Activated naive CD4-positive, alpha-beta T cell treated with anti-CD3 and anti-CD28 coated beads, Interleukin-2, amount 50 U/mL, for 72 hours (primary cell): Measurements from ENCODE around the gene CDC25C. TPM values are rescaled to one million over a fixed set of nuclear protein-coding genes. Genes with fewer than 3 reads are reported as not detected.

Experiments
- ATAC-seq, 2 donors: fragments of 150-1000 bp; cut with Tn5 transposase; 2 replicates each; pipeline ENCODE4 v1.10.0; 2021; ENCODE audit warnings: mild to moderate bottlenecking in 2 of 2, moderate library complexity in 2 of 2
- DNase-seq, 2 donors: peaks; one replicate each; pipeline ENCODE4 v3.0.0; 2021 to 2022; ENCODE audit warnings: low spot score in 2 of 2
- H3K27ac Mint-ChIP-seq, 2 donors: one replicate each; pipeline ENCODE4 v1.8.0; 2022; ENCODE audit warnings: mild to moderate bottlenecking in 2 of 2, mixed read lengths in 2 of 2
- H3K36me3 Mint-ChIP-seq, 2 donors: one replicate each; pipeline ENCODE4 v1.8.0; 2022; ENCODE audit warnings: mixed read lengths in 2 of 2
- H3K9me3 Mint-ChIP-seq, 2 donors: one replicate each; pipeline ENCODE4 v1.8.0; 2022; ENCODE audit warnings: mixed read lengths in 2 of 2
- total RNA-seq, 2 donors: library from RNA; stranded (reverse); gene quantifications; one replicate each; pipeline ENCODE4 v1.2.3, GENCODE V29; 2022

CDC25C gene
- total RNA-seq, 2 donors from 2014 or later, result 19.1 to 30.5 TPM

- DNase-seq (peak; percentile 94 to 100), ATAC-seq (peak; percentile 76 to 78)
- H3K9me3 Mint-ChIP-seq, result peaks cover 7% of the 10 kb centered on the region in 2 donors
- H3K36me3 Mint-ChIP-seq, result peaks cover 10 to 14% of the 10 kb centered on the region in 2 donors
- H3K27ac Mint-ChIP-seq, result peak within 1 kb of the TSS; percentile 89 to 99
Measured at GRCh38 chr5:138352071-138352721, 20.6 kb upstream of the CDC25C start, which contains the start of gene KDM3B. Gene KDM3B, plus strand, starts transcription at chr5:138352685. Its CDS starts 111 bp downstream, at chr5:138352796.

- peaks cover 7% of the 10 kb centered on the region in 2 donors for H3K9me3 Mint-ChIP-seq
- H3K36me3 Mint-ChIP-seq, result peaks cover 14 to 16% of the 10 kb centered on the region in 2 donors
- ATAC-seq, result no peak
Measured at GRCh38 chr5:138351517-138351916, 19.9 kb upstream of the CDC25C start.

GRCh38 chr5:138351056-138351455 is 19.5 kb upstream of the CDC25C start:
- DNase-seq (no peak), ATAC-seq (no peak)
- no peak overlapping the region for H3K27ac Mint-ChIP-seq
- H3K9me3 Mint-ChIP-seq, result peaks cover 7% of the 10 kb centered on the region in 2 donors
- H3K36me3 Mint-ChIP-seq, result peaks cover 14 to 17% of the 10 kb centered on the region in 2 donors

More at GRCh38 chr5:138351517-138351916, 19.9 kb upstream of the CDC25C start:
- no peak for DNase-seq
- H3K27ac Mint-ChIP-seq, result peak overlapping the region; percentile 62 to 68

GRCh38 chr5:138350563-138350890 is 18.9 kb upstream of the CDC25C start:
- ATAC-seq, result no peak

GRCh38 chr5:138349852-138350562 is 18.4 kb upstream of the CDC25C start:
- no peak overlapping the region for H3K27ac Mint-ChIP-seq
- peaks cover 7% of the 10 kb centered on the region in 2 donors for H3K9me3 Mint-ChIP-seq
- peaks cover 14 to 26% of the 10 kb centered on the region in 2 donors for H3K36me3 Mint-ChIP-seq
- DNase-seq, result no peak
- no peak for ATAC-seq

More at GRCh38 chr5:138350563-138350890, 18.9 kb upstream of the CDC25C start:
- Mint-ChIP-seq H3K27ac (no peak overlapping the region), H3K36me3 (peaks cover 14 to 23% of the 10 kb centered on the region in 2 donors), H3K9me3 (peaks cover 7% of the 10 kb centered on the region in 2 donors)
- no peak for DNase-seq

GRCh38 chr5:138346889-138347288 is 15.3 kb upstream of the CDC25C start:
- H3K9me3 Mint-ChIP-seq, result peaks cover 3 to 4% of the 10 kb centered on the region in 2 donors
- H3K27ac Mint-ChIP-seq, result no peak overlapping the region
- DNase-seq (no peak), ATAC-seq (no peak)
- H3K36me3 Mint-ChIP-seq, result peaks cover 4 to 18% of the 10 kb centered on the region in 2 donors

GRCh38 chr5:138344887-138345622 is 13.5 kb upstream of the CDC25C start:
- H3K9me3 Mint-ChIP-seq, result no peaks in the 10 kb centered on the region
- H3K36me3 Mint-ChIP-seq, result peaks cover 4 to 15% of the 10 kb centered on the region in 2 donors
- no peak for DNase-seq
- no peak for ATAC-seq
- H3K27ac Mint-ChIP-seq, result no peak overlapping the region

GRCh38 chr5:138340008-138340407 is 8.4 kb upstream of the CDC25C start:
- DNase-seq (no peak), ATAC-seq (no peak)
- peak overlapping the region in 1 of 2 donors; percentile 87 for H3K27ac Mint-ChIP-seq
- peaks cover 7 to 9% of the 10 kb centered on the region in 2 donors for H3K36me3 Mint-ChIP-seq
- no peaks in the 10 kb centered on the region for H3K9me3 Mint-ChIP-seq

- no peak for DNase-seq
- ATAC-seq, result no peak
- H3K36me3 Mint-ChIP-seq, result peaks cover 7 to 9% of the 10 kb centered on the region in 2 donors
- H3K9me3 Mint-ChIP-seq, result no peaks in the 10 kb centered on the region
- peak overlapping the region; percentile 97 to 98 for H3K27ac Mint-ChIP-seq
Measured at GRCh38 chr5:138339464-138339863, 7.9 kb upstream of the CDC25C start.

GRCh38 chr5:138339091-138339456 is 7.5 kb upstream of the CDC25C start:
- DNase-seq, result no peak
- no peaks in the 10 kb centered on the region for H3K9me3 Mint-ChIP-seq
- H3K36me3 Mint-ChIP-seq, result peaks cover 7 to 9% of the 10 kb centered on the region in 2 donors
- peak overlapping the region; percentile 97 to 98 for H3K27ac Mint-ChIP-seq
- no peak for ATAC-seq

GRCh38 chr5:138338411-138339090 is 6.9 kb upstream of the CDC25C start:
- ATAC-seq (peak; percentile 3 to 11), DNase-seq (peak in 1 of 2 donors; percentile 20)
- peak overlapping the region; percentile 97 to 98 for H3K27ac Mint-ChIP-seq
- peaks cover 7 to 9% of the 10 kb centered on the region in 2 donors for H3K36me3 Mint-ChIP-seq
- no peaks in the 10 kb centered on the region for H3K9me3 Mint-ChIP-seq

- H3K36me3 Mint-ChIP-seq, result peaks cover 7 to 9% of the 10 kb centered on the region in 2 donors
- ATAC-seq, result peak; percentile 88 to 89
Measured at GRCh38 chr5:138337685-138338410, 6.2 kb upstream of the CDC25C start, which contains the start of gene FAM53C. Gene FAM53C, plus strand, starts transcription at chr5:138338266. Its CDS starts 3,070 bp downstream, at chr5:138341336.

GRCh38 chr5:138336952-138337684 is 5.5 kb upstream of the CDC25C start:
- ATAC-seq (peak; percentile 10 to 23), DNase-seq (no peak)
- H3K27ac Mint-ChIP-seq, result peak overlapping the region; percentile 97 to 99
- H3K36me3 Mint-ChIP-seq, result peaks cover 7 to 10% of the 10 kb centered on the region in 2 donors
- no peaks in the 10 kb centered on the region for H3K9me3 Mint-ChIP-seq

More at GRCh38 chr5:138337685-138338410, 6.2 kb upstream of the CDC25C start, which contains the start of gene FAM53C:
- H3K9me3 Mint-ChIP-seq, result no peaks in the 10 kb centered on the region
- peak within 1 kb of the TSS; percentile 97 to 99 for H3K27ac Mint-ChIP-seq
- peak; percentile 96 to 98 for DNase-seq

- ATAC-seq, result no peak
- Mint-ChIP-seq H3K36me3 (peaks cover 11 to 19% of the 10 kb centered on the region in 2 donors), H3K27ac (peak overlapping the region in 1 of 2 donors; percentile 50), H3K9me3 (no peaks in the 10 kb centered on the region)
- no peak for DNase-seq
Measured at GRCh38 chr5:138334867-138335447, 3.4 kb upstream of the CDC25C start.
